CD14-positive monocyte (primary cell): ENCODE results near the gene TRIML2. TPM values are rescaled to one million over a fixed set of nuclear protein-coding genes. Genes with fewer than 3 reads are reported as not detected.

Experiments
- DNase-seq, 3 donors: peaks; one replicate each; pipeline ENCODE4 v3.0.0-alpha.2; 2011 to 2022
- H2AFZ ChIP-seq: 2 replicates; pipeline ENCODE4 v1.6.0; 2012; ENCODE audit warnings: mild to moderate bottlenecking, low read depth, low read length, inconsistent platforms; ENCODE audit not compliant: insufficient read depth, poor library complexity, severe bottlenecking
- H3K27ac ChIP-seq, 2 donors: 1 replicate in 1 of 2; 2 replicates in 1 of 2; pipeline ENCODE4 v1.5.1; 2012 to 2013; ENCODE audit warnings: low read length in 2 of 2, control low read depth in 1 of 2, inconsistent platforms in 1 of 2, low read depth in 1 of 2, mild to moderate bottlenecking in 1 of 2
- H3K27me3 ChIP-seq, 2 donors: one replicate each; pipeline versions ENCODE4 v1.6.0 to v1.6.1; 2011 to 2013; ENCODE audit warnings: low read length in 2 of 2; ENCODE audit not compliant: control insufficient read depth in 2 of 2, insufficient read depth in 2 of 2
- H3K36me3 ChIP-seq, 2 donors: replicated peaks in 1 of 2; 1 replicate in 1 of 2; 2 replicates in 1 of 2; pipeline versions ENCODE4 v1.5.1 to v1.6.1; 2012 to 2013; ENCODE audit warnings: low read length in 2 of 2, control low read depth in 1 of 2, inconsistent platforms in 1 of 2, mild to moderate bottlenecking in 1 of 2; ENCODE audit not compliant: insufficient read depth in 2 of 2, control insufficient read depth in 1 of 2
- H3K4me1 ChIP-seq, 2 donors: 1 replicate in 1 of 2; 2 replicates in 1 of 2; pipeline versions ENCODE4 v1.5.1 to v1.6.1; 2012 to 2013; ENCODE audit warnings: low read length in 2 of 2, control low read depth in 1 of 2, inconsistent platforms in 1 of 2, mild to moderate bottlenecking in 1 of 2, moderate library complexity in 1 of 2; ENCODE audit not compliant: insufficient read depth in 2 of 2, control insufficient read depth in 1 of 2
- H3K4me2 ChIP-seq: replicated peaks from 2 replicates; pipeline ENCODE3; 2012; ENCODE audit warnings: low read length, moderate library complexity, mild to moderate bottlenecking; ENCODE audit not compliant: poor library complexity, severe bottlenecking; ENCODE audit errors: extremely low read depth
- H3K4me3 ChIP-seq, 3 experiments: fragments of 200-600 bp in 1 of 3; sonication (generic) in 1 of 3; replicated peaks in 1 of 3; 1 replicate in 2 of 3; 2 replicates in 1 of 3; pipeline ENCODE4 v1.5.1; 2011 to 2013; ENCODE audit warnings: low read length in 3 of 3, mild to moderate bottlenecking in 3 of 3, control low read depth in 2 of 3, low read depth in 2 of 3, inconsistent platforms in 1 of 3, moderate library complexity in 1 of 3
- H3K79me2 ChIP-seq: 2 replicates; pipeline ENCODE4 v1.6.0; 2012; ENCODE audit warnings: mild to moderate bottlenecking, control low read depth, inconsistent platforms, low read length, moderate library complexity; ENCODE audit not compliant: insufficient read depth
- H3K9ac ChIP-seq: 2 replicates; pipeline ENCODE4 v1.6.0; 2017; ENCODE audit warnings: low read length, mild to moderate bottlenecking; ENCODE audit not compliant: insufficient read depth, poor library complexity, severe bottlenecking
- H3K9me3 ChIP-seq, 2 donors: replicated peaks in 1 of 2; 1 replicate in 1 of 2; 2 replicates in 1 of 2; pipeline versions ENCODE4 v1.5.1 to v1.6.1; 2012 to 2013; ENCODE audit warnings: low read length in 2 of 2, control low read depth in 1 of 2; ENCODE audit not compliant: control insufficient read depth in 1 of 2, insufficient read depth in 1 of 2
- H4K20me1 ChIP-seq: 2 replicates; pipeline ENCODE4 v1.6.0; 2012; ENCODE audit warnings: mild to moderate bottlenecking, low read length, control low read depth, moderate library complexity; ENCODE audit not compliant: insufficient read depth
- H3K27ac Mint-ChIP-seq, 7 donors: one replicate each; pipeline ENCODE4 v1.8.0; 2020; ENCODE audit warnings: mild to moderate bottlenecking in 7 of 7, mixed read lengths in 7 of 7, moderate library complexity in 6 of 7, inconsistent platforms in 2 of 7
- H3K27me3 Mint-ChIP-seq, 3 donors: one replicate each; pipeline ENCODE4 v1.8.0; 2021 to 2022; ENCODE audit warnings: low read depth in 3 of 3, mild to moderate bottlenecking in 3 of 3, mixed read lengths in 3 of 3, moderate library complexity in 3 of 3, inconsistent platforms in 1 of 3
- H3K36me3 Mint-ChIP-seq, 2 donors: one replicate each; pipeline ENCODE4 v1.8.0; 2020; ENCODE audit warnings: mixed read lengths in 2 of 2, inconsistent platforms in 1 of 2, mild to moderate bottlenecking in 1 of 2
- H3K4me1 Mint-ChIP-seq: one replicate; pipeline ENCODE4 v1.8.0; 2020; ENCODE audit warnings: mild to moderate bottlenecking, mixed read lengths
- H3K4me3 Mint-ChIP-seq, 2 donors: one replicate each; pipeline ENCODE4 v1.8.0; 2020; ENCODE audit warnings: mild to moderate bottlenecking in 2 of 2, mixed read lengths in 2 of 2, moderate library complexity in 1 of 2
- H3K9me3 Mint-ChIP-seq, 7 donors: one replicate each; pipeline ENCODE4 v1.8.0; 2020 to 2022; ENCODE audit warnings: mixed read lengths in 7 of 7, mild to moderate bottlenecking in 6 of 7, moderate library complexity in 6 of 7, inconsistent platforms in 2 of 7
- WGBS: methylation state at CpG from one replicate; pipeline ENCODE4 v1.1.5; 2013; ENCODE audit warnings: missing lambda C conversion rate; ENCODE audit not compliant: insufficient coverage; 5-methylcytosine and 5-hydroxymethylcytosine counted together
- intact Hi-C, 2 donors: fragments of 100-400 bp; cut with micrococcal nuclease; formaldehyde crosslinking; loops; one replicate each; pipeline versions ENCODE4 v1.15.0 to v1.15.1; 2023
- polyA plus RNA-seq, 3 donors: library from polyadenylated mRNA; depleted of rRNA in 1 of 3; unstranded in 2 of 3; stranded (reverse) in 1 of 3; fragments of 300-500 nt in 2 of 3; fragments of >200 nt in 1 of 3; fragmentation: Illumina TruSeq in 2 of 3; gene quantifications; 1 replicate in 2 of 3; 2 replicates in 1 of 3; pipeline ENCODE4 v1.2.3, GENCODE V29; 2012 to 2021
- TF ChIP-seq, protein P1 (sequence below): fragments of 200-600 bp; IDR thresholded peaks from one replicate; pipeline ENCODE4 v1.8.0; 2022; ENCODE audit warnings: antibody characterized with exemption, mild to moderate bottlenecking

TRIML2 gene
- polyA plus RNA-seq, 3 donors = not detected

- intact Hi-C loops = no loop called here
- TF ChIP-seq, protein P1, sequence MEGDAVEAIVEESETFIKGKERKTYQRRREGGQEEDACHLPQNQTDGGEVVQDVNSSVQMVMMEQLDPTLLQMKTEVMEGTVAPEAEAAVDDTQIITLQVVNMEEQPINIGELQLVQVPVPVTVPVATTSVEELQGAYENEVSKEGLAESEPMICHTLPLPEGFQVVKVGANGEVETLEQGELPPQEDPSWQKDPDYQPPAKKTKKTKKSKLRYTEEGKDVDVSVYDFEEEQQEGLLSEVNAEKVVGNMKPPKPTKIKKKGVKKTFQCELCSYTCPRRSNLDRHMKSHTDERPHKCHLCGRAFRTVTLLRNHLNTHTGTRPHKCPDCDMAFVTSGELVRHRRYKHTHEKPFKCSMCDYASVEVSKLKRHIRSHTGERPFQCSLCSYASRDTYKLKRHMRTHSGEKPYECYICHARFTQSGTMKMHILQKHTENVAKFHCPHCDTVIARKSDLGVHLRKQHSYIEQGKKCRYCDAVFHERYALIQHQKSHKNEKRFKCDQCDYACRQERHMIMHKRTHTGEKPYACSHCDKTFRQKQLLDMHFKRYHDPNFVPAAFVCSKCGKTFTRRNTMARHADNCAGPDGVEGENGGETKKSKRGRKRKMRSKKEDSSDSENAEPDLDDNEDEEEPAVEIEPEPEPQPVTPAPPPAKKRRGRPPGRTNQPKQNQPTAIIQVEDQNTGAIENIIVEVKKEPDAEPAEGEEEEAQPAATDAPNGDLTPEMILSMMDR = no peak
These were observed 36.2 kb upstream of the TRIML2 start for GRCh38 chr4:188145601-188146000.

GRCh38 chr4:188143731-188144130 lies 34.3 kb upstream of the TRIML2 start:
- DNase-seq = no peak
- H3K4me3 ChIP-seq = no peak overlapping the region
- H3K27ac Mint-ChIP-seq = no peak overlapping the region
- H3K4me2 ChIP-seq = no peak overlapping the region
- peaks cover 9 to 57% (median 41%) of the 10 kb centered on the region in 7 donors for H3K9me3 Mint-ChIP-seq
- TF ChIP-seq, protein P1 = no peak
- H3K79me2 ChIP-seq = no peaks in the 10 kb centered on the region
- H2AFZ ChIP-seq = no peak overlapping the region
- no peak overlapping the region for H3K4me3 Mint-ChIP-seq
- H3K4me1 ChIP-seq = no peaks in the 10 kb centered on the region
- peaks cover 28 to 62% of the 10 kb centered on the region in 2 donors for H3K9me3 ChIP-seq
- WGBS = 95% methylated on average over 11 of the region's 11 CpGs
- no peaks in the 10 kb centered on the region for H4K20me1 ChIP-seq
- no peaks in the 10 kb centered on the region for H3K36me3 Mint-ChIP-seq
- no peak overlapping the region for H3K9ac ChIP-seq
- intact Hi-C loops = no loop called here
- H3K36me3 ChIP-seq = no peaks in the 10 kb centered on the region
- H3K27ac ChIP-seq = no peak overlapping the region
- no peaks in the 10 kb centered on the region for H3K4me1 Mint-ChIP-seq
- peaks cover 0 to 3% (median 0%) of the 10 kb centered on the region in 3 donors for H3K27me3 Mint-ChIP-seq
- H3K27me3 ChIP-seq = no peaks in the 10 kb centered on the region

More at GRCh38 chr4:188145601-188146000, 36.2 kb upstream of the TRIML2 start:
- WGBS = 78% methylated on average over 5 of the region's 10 CpGs
- H3K4me3 ChIP-seq = no peak overlapping the region
- H3K9me3 Mint-ChIP-seq = peaks cover 10 to 65% (median 48%) of the 10 kb centered on the region in 7 donors
- H3K79me2 ChIP-seq = no peaks in the 10 kb centered on the region
- H4K20me1 ChIP-seq = no peaks in the 10 kb centered on the region
- peaks cover 0 to 3% (median 0%) of the 10 kb centered on the region in 3 donors for H3K27me3 Mint-ChIP-seq
- H3K27ac Mint-ChIP-seq = peak overlapping the region in 1 of 7 donors; percentile 15
- no peak overlapping the region for H3K9ac ChIP-seq
- H3K9me3 ChIP-seq = peaks cover 26 to 62% of the 10 kb centered on the region in 2 donors
- no peaks in the 10 kb centered on the region for H3K27me3 ChIP-seq
- H3K27ac ChIP-seq = no peak overlapping the region
- H3K4me1 Mint-ChIP-seq = no peaks in the 10 kb centered on the region
- H2AFZ ChIP-seq = no peak overlapping the region
- H3K4me3 Mint-ChIP-seq = no peak overlapping the region
- H3K4me1 ChIP-seq = no peaks in the 10 kb centered on the region
- no peak overlapping the region for H3K4me2 ChIP-seq
- DNase-seq = no peak
- H3K36me3 Mint-ChIP-seq = no peaks in the 10 kb centered on the region
- no peaks in the 10 kb centered on the region for H3K36me3 ChIP-seq
